ENCODE data around the gene CD44.

Gene CD44

DNA sequence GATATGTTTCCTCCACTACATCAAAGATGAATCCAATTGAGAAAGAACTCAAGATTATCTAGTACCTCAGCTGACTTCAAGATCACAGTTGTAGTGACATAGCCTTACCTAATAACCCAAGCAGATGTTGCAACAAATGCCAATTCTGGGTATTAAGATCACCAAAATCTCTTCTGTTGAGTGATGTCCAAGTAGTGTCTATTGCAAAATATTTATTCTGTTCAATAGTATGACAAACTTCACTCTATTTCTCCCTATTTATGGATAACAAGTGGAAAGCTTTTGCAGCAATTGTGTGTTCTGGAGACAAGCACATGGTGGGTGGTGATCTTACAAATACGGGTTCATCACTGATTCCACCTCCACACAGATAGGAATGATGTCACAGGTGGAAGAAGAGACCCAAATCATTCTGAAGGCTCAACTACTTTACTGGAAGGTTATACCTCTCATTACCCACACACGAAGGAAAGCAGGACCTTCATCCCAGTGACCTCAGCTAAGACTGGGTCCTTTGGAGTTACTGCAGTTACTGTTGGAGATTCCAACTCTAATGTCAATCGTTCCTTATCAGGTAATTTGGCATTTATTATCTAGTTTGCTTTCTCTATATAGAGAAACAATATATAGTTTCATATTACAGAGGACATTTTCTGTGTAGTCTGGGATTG is 72.0 kb downstream of the CD44 start:
- H3K4me3 ChIP-seq (replicated peaks; ENCODE audit: low read depth, low read length): no peak overlapping the region
- H3K27me3 ChIP-seq (replicated peaks; ENCODE audit: control insufficient read depth, insufficient read depth, low read length): no peaks in the 10 kb centered on the region
- H3K36me3 ChIP-seq (ENCODE audit: control insufficient read depth, insufficient read depth, low read length): peaks cover 21% of the 10 kb centered on the region
- TF ChIP-seq, protein P1, sequence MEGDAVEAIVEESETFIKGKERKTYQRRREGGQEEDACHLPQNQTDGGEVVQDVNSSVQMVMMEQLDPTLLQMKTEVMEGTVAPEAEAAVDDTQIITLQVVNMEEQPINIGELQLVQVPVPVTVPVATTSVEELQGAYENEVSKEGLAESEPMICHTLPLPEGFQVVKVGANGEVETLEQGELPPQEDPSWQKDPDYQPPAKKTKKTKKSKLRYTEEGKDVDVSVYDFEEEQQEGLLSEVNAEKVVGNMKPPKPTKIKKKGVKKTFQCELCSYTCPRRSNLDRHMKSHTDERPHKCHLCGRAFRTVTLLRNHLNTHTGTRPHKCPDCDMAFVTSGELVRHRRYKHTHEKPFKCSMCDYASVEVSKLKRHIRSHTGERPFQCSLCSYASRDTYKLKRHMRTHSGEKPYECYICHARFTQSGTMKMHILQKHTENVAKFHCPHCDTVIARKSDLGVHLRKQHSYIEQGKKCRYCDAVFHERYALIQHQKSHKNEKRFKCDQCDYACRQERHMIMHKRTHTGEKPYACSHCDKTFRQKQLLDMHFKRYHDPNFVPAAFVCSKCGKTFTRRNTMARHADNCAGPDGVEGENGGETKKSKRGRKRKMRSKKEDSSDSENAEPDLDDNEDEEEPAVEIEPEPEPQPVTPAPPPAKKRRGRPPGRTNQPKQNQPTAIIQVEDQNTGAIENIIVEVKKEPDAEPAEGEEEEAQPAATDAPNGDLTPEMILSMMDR (IDR thresholded peaks at IDR 0.05; ENCODE audit: insufficient read depth, low read length, poor library complexity, severe bottlenecking): no peak
- DNase-seq (ENCODE audit: extremely low read depth, insufficient read length): no peak

DNA sequence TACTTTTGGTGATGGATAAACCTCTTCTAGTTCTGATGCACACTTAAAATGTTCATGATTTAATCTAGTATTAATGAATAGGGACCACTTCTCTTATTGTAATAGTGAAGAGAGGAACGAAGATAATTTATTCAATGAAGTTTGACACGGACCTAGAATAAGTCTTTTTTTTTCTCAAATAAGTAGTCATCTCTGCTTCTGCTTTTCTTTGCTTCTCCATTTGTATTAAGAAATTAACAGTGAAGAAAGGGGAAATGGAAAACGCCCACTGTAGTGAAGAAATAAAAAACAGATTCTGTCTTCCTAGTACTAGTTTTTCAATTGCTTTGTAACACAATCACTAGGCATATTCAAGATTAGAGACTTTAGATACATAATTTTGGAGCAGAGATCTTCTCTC is 73.0 kb downstream of the CD44 start:
- TF ChIP-seq, protein P1 (IDR thresholded peaks at IDR 0.05; ENCODE audit: insufficient read depth, low read length, poor library complexity, severe bottlenecking): no peak
- no peaks in the 10 kb centered on the region for H3K27me3 ChIP-seq (replicated peaks; ENCODE audit: control insufficient read depth, insufficient read depth, low read length)
- DNase-seq (ENCODE audit: extremely low read depth, insufficient read length): no peak
- peaks cover 27% of the 10 kb centered on the region for H3K36me3 ChIP-seq (ENCODE audit: control insufficient read depth, insufficient read depth, low read length)
- no peak overlapping the region for H3K4me3 ChIP-seq (replicated peaks; ENCODE audit: low read depth, low read length)

DNA sequence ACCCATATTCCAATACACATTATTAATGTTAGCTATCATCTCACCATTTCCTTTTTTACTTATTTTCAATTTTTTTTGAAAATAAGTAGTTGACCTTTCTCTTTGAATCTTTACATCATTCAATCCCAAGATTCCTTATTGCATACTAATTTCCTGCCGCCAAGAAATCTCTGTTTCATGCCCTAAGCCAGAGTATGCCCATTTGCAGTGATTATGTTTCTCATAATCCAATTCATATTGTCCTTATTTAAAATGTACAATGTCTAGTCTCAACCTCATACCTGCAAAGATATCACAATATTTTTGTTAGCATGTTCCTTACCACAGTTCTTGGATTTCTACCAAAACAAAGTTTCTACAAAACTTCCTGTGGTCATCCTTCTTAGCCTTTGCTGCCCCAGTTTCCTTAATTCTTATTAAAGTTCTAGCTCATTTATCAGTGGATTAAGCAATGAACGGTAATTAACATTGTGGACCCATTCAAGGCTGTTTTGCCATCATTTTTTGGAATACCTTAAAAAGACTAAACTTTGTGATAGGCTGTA is 75.3 kb downstream of the CD44 start:
- no peak overlapping the region for H3K4me3 ChIP-seq (replicated peaks; ENCODE audit: low read depth, low read length)
- TF ChIP-seq, protein P1 (IDR thresholded peaks at IDR 0.05; ENCODE audit: insufficient read depth, low read length, poor library complexity, severe bottlenecking): no peak
- no peak for DNase-seq (ENCODE audit: extremely low read depth, insufficient read length)
- H3K36me3 ChIP-seq (ENCODE audit: control insufficient read depth, insufficient read depth, low read length): peaks cover 27% of the 10 kb centered on the region
- H3K27me3 ChIP-seq (replicated peaks; ENCODE audit: control insufficient read depth, insufficient read depth, low read length): no peaks in the 10 kb centered on the region

DNA sequence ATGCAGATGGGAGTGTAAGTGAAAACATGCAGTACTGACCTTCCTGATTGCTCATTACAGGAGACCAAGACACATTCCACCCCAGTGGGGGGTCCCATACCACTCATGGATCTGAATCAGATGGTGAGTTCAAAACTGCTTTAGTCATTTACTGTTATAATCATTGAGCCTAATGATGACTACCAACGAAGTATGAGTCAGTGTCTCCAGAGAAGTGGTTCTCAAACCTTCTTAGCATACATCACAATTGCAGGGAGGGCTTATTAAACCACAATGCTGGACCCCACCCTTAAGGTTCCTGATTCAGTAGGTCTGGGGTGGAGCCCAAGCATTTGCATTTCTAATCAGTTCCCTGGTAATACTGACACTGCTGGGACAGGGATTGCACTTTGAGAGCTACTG is 75.8 kb downstream of the CD44 start:
- DNase-seq (ENCODE audit: extremely low read depth, insufficient read length): no peak
- no peaks in the 10 kb centered on the region for H3K27me3 ChIP-seq (replicated peaks; ENCODE audit: control insufficient read depth, insufficient read depth, low read length)
- TF ChIP-seq, protein P1 (IDR thresholded peaks at IDR 0.05; ENCODE audit: insufficient read depth, low read length, poor library complexity, severe bottlenecking): no peak
- no peak overlapping the region for H3K4me3 ChIP-seq (replicated peaks; ENCODE audit: low read depth, low read length)
- H3K36me3 ChIP-seq (ENCODE audit: control insufficient read depth, insufficient read depth, low read length): peaks cover 30% of the 10 kb centered on the region

DNA sequence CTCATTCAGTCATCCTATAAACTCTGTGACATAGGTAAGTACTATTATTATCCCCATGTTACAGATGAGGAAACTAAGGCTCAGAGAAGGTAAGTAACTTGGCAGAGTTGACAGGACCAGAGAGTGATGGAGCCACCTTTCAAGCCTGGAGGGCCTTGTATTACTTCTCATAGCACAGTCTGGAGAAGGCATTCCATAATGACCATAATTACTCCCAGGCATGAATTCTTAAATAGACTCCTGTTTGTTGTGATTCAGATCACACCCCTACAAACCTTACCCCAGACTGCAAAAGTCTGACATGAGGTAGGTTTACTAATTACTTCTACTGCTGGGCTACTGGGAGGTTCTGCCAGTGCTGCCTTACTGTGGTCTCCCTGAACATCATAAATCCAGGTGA is 77.0 kb downstream of the CD44 start:
- Histone ChIP-seq H3K4me3 (replicated peaks; ENCODE audit: low read depth, low read length) (no peak overlapping the region), H3K27me3 (replicated peaks; ENCODE audit: control insufficient read depth, insufficient read depth, low read length) (no peaks in the 10 kb centered on the region), H3K36me3 (ENCODE audit: control insufficient read depth, insufficient read depth, low read length) (peaks cover 33% of the 10 kb centered on the region)
- TF ChIP-seq, protein P1 (IDR thresholded peaks at IDR 0.05; ENCODE audit: insufficient read depth, low read length, poor library complexity, severe bottlenecking): no peak
- no peak for DNase-seq (ENCODE audit: extremely low read depth, insufficient read length)
